ENCODE data around the gene CDC42BPG.

Gene CDC42BPG

DNA sequence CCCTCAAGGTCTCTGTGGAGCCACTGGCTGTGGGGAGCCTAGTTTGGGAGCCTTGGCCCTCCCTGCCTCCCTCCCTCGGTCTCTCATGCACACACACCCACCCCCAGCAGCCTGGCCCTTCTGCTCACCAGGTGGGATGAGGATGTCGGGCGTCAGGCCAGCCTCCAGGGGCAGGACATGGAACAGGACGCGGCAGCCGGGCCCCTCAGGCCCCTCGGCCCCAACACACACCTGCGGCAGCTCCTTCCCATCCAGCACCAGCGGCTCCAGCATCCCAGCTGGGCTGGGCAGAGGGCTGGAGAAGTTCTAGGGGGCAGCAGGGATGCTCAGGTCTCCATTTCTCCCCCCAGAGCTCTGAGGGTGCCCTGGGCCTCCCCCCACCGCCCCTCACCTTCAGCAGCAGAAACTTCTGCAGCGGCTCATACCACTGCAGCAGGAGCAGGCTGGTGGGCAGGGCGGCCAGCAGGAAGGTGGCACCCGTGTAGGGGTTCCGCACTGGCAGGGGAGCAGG is 52.6 kb downstream of the CDC42BPG start:
- no peak for DNase-seq

DNA sequence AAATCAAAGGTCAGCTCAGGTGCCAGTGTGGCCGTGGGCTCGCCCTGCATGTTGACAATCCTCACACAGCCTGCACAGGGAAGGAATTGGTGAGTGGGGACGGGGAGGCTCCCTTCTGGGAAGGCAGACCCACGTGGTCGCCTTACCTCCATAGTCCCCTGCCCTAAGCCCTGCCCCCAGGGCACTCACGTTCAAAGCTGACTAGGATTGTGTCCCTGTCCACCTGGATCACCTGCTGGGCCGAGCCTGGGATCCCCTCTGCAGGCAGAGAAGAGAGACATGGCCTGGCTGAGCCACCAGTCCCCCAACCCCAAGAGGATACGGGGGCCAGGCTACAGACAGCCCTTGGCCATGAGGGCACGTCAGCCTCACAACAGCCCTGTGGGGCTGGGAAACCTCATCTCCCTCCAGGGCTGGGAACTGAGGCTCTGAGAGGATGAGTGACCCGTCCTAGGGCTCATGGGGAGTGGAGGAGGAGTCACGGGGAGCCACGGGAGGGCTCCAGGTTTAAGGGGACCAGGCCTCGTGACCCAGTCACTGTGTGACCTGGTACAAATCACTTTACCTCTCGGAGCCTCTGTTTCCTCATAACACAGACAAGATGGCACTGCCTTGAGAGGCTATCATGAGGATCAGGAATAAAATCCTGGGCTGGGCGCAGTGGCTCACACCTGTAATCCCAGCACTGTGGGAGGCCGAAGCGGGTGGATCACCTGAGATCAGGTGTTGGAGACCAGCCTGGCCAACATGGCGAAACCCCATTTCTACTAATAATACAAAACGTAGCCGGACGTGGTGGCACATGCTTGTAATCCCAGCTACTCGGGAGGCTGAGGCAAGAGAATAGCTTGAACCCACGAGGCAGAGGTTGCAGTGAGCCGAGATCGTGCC is 54.0 kb downstream of the CDC42BPG start:
- DNase-seq = no peak

DNA sequence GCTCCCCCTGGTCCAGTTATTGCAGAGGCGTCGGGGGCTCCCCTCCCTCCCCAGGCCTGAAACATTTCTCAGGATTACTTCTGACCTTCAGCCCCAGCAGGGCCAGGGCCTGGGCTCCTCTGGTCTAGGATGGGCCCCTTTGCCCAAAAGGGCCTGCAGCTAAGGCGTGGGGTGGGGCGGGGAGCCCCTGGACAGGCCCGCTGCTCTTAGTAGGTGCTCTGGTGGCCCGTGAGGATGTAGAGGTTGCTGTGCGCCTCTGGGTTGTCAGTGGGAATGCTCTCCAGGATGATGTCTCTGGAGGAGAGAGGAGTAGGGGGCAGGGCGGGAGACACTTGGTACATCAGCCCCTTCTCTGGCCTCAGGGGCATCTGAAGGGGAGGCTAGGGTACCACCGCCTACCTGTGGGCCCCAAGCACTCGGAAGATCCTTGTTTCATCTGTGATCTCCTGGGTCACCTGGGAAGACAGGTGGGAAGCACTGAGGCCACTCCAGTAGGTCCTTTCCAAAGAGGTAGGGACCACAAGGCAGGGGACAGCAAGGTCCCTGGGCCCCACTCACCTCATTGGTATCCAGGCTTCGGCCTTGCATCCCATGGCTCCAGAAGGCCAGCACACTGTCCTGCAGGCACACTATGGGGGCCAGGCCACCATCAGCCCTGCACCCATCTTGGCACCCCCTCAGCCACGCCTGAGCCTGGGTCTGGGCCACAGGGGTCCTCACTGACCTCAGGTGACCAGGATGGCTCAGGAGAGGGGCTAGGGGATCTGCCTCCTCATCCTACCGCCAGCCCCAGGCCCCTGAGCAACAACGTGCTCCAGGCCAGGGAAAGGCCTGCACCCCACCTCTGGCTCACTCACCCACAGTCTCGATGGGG is 54.9 kb downstream of the CDC42BPG start:
- no peak for DNase-seq

DNA sequence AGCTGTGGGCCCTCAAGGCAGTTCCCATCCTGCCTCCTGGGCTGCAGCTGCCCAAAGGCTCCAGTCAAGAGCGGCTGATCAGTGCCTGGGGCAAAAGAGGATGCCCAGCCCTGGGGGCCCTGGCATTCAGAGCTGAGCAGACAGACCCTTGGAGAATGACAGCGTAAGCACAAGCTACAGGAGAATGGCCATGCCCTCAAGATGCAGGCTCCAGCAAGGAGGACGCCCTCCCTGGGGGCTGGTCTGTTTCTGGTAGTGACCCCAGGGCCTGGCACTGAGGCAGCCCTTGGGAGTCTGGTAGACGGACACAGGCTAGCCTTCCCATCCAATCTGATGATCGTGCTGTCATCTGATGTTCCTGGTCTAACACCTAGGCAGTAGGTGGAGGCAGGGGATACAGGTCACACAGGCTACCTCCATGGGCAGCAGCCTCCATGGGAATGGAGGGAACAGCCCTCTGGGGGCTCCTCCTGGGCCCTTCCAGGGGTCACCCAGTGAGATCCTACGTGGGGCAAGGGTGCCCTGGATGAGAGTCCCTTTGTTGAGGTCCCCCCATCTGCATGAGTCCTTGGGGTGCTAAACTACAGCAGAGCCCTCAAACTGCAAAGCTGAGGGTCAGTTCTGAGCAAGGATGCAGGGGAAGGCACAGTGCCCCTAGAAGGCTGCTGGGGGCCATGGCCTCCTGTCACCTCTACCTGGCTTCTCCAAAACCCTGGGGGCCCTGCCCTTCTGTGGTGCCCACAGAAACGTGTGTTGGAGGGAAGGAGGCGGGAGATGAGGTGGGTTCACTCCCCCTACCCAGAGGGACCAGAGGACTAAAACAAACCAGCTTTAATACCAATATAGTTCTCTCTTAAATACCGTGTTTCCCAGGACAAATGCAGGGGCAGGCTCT is 55.9 kb downstream of the CDC42BPG start:
- DNase-seq = no peak

DNA sequence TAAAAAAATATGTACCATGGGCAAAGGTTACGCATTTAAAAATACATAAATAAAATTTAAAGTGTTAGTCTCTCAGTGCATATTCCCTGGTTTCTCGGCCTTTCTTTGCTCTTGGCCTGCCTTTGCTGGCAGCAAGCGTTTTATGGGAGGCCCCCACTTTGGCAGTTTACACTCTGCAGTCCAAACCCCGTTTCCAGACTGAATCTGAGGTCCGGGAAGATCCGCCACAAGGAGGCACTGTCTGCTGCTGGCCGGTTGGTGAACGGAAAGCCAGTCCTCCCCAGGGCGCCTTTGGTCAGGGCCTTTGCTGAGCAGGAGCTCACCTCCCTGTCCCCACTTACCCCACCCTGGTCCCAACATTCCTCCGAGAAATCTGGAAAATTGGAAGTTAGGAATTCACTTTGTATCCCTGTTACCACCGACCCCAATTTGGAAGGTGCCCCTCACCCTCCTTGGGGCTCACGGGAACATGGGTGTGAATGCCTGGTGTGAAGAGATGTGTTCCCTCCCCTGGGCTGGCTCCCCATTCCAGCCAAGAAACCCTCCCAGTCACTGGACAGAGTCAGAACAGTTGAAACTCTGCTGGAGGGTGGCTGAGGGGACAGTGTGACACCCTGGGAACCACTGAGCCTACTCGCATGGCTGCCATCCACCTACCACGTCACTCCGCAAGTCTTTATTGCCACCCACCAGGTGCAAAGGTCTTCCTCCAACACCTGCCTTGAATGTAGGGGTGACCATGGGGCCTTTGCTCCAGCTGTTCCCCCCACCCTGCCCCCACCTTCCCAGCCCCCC is 56.7 kb downstream of the CDC42BPG start:
- DNase-seq = peak in 19 of 56 donors; percentile 5 to 66 (median 31)

DNA sequence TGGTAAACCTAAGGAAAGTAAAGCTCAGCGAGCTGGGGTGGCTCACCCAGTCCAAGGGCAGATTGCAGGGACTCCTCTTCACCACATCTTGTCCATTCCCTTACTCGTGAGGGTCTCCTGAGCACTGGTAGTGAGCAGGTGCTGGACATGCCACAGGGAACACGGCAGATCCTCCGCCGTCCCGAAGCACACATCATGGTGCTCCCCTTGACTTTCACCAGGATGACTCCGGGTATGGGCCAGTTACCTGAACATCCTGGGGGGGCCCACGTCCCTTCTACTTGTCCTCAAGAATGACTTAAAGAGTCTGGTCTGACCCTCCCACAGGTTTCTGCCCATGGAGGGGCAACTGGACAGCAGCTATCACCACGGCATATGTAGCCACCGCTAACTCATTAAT is 58.1 kb downstream of the CDC42BPG start:
- no peak for DNase-seq

DNA sequence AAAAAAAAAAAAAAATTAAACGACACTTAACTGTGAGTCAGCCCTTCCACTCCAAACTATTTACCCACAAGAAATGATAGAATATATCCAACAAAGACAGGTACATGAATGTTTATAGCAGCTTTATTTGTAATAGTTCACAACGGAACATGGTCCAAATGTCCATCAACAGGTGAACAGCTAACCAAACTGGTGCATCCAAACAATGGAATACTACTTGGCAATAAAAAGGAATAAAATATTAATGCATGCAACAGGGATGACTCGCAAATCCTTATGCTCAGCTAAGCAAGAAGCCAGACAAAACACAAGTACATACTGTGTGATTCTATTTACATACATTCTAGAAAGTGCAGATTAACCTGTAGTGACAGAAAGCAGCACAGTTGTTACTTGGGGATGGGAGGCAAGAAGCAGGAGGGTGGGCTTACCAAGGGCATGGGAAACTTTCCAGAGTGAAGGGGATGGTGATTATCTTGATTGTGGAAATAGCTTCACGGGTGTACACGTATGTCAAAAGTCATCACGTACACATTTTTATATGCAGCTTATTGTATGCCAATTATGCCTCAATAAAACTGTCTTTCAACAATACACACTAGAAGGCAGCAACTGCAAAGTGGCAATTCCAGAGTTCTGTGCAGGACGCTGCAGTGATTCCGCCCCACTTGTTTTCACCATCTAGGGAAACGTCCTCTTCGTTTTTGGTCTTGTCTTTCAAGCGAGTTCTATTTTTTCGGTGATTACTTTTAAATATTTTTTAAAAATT is 59.5 kb downstream of the CDC42BPG start:
- DNase-seq = no peak

DNA sequence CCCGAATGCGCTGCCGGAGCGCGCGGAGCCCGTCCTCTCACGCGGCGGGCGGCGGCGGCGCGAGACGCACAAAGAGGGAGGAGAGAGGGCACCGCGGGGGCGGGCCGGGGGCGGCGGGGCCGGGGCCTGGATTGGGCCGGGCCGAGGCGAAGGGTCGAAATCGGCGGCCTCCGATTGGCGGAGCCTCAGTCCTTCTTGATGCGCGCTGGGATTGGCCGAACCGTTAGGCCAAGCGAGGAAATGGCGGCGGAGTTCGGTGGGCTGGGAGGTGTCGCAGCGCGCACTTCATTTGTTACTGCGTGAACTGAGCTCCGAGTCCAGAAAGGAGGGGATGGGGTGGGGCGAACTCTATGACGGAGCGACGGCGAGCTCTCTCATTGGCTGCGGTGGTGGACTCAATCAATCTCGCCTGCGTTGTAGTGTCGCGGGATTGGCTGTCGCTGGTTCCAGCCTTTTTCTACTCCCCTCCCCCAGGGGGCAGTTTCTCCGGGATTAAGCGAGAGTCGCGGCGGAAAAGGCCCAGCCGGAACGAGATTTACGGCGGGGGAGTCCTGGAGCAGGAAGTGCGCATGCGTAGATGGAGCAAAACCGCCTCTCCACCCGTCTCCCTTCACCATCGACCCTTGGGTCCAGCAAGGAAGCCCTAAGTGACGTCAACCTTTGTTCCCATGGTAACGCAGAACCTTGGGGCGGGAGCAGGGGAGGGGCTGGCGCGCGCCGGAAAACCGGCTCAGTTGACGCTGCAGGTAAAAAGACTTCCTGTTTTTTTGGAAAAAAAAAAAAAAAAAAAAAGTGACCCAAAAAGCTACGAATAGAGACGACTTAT is 65.8 kb downstream of the CDC42BPG start, which contains the start of gene SF1:
TSS of gene SF1 (minus strand) at position 70 of the 826 bp plus-strand sequence. CDS start 150 bp downstream, outside the sequence.
- peak; percentile 92 to 100 (median 99) for DNase-seq

DNA sequence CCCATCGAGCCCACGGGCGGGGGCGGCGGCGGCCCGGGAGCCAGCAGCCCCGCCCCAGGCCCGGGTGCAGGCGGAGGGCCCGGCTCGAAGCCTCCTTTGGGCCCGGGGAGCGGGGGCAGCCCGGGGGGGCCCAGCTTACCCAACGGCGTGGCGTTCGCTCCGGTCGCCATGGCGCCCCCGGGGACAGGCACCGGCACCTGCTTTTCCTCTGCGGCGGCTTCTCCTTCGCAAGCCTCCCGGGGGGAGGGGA is 66.3 kb downstream of the CDC42BPG start:
- DNase-seq = no peak

DNA sequence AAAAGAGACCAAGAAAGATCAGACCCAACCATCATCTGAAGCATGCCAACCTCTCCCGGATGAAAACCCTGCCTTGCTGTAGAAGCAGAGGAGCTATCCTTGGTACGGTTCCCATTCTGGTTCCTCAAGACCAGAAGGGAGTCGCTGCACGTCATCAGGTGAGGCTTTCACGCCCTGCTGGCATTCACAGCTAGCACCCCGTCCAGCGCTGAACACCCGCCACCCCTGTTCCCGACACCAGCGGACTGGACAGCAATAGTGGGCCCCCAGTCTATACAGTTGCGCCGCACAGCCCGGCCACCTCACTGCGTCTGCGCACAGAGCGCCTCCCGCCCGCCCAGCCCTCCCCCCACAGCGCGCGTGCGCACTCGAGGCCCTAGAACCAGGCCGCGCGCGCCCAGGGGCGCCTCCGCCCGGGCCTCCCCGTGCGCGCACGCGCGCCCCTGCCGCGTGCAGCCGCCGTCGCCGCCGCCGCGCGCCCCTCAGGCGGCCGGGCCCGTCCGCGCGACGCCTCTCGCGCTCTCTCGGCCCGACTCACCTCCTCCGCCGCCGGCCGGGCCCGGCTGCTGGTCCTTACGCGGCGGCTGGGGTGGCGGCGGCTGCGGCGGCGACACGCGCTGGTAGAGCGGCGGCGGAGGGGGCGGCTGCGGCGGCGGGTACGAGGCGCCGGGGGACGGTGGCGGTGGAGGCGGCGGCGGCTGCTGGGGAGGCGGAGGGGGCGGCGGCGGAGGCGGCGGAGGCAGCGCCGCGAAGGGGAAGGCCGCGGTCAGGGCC is 66.8 kb downstream of the CDC42BPG start:
- DNase-seq = peak in 52 of 56 donors; percentile 22 to 87 (median 68)

DNA sequence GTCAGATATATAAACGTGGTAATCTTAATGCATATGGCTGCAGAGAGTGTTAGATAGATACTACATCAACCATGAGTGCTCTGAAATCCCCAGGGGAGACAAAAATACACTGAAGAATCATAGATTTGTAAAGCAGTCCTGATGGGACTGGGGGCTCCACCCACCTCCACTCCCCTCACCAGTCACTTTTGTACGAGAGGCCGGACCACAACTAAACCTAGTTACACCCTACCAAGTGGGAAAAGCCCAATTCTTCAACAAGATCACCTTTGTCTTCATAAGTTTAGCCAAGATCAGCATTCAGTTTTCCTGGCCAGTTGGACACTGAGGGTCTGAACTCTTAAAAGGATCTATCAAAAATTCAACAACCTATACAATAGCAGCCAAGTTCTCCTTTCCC is 67.6 kb downstream of the CDC42BPG start:
- no peak for DNase-seq

DNA sequence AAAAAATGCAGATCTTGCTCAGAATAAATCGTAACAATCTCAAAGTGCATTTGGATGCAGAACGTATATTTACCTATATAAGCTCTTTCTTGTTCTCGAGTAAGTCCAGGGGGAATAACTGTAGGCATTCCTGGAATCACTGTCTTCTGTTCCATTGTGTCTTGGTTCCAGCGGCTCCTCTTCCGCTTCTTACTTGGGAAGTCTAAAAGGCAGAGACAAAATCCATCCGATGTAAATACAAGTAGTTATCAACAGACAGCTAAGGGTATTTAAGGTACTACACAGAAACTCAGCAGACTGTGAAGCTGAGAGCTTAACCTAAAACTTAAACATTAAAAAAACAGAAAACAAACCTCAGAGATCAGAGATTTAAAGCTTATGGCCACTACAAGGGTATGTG is 68.0 kb downstream of the CDC42BPG start:
- no peak for DNase-seq

DNA sequence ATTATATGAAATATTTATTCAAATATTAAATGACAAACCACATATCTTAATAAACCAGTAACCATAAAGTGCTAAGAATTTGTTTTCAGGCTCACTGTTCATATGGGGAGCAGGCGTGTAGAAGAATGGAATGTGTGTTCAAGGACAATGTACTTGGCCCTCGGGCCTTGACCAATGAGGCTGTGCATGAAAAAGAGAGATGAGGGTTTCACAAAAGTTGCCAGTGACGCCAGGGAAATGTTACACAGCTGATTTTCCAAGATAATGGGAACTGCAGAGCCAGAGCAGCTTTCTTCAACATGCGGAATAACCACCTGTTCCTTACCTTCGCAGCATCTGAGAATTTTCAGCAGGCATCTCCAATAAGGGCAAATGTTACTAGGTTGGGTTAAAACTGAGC is 70.3 kb downstream of the CDC42BPG start:
- no peak for DNase-seq
